GM18499 (cell line): ENCODE measurements around the gene BASP1.

Experiments used
- ATAC-seq: cut with Tn5 transposase; IDR thresholded peaks from one replicate; pipeline ENCODE4 v1.9.1; 2021; ENCODE audit warnings: moderate number of reproducible peaks; ENCODE audit not compliant: insufficient read depth, unreplicated experiment

Gene BASP1

DNA sequence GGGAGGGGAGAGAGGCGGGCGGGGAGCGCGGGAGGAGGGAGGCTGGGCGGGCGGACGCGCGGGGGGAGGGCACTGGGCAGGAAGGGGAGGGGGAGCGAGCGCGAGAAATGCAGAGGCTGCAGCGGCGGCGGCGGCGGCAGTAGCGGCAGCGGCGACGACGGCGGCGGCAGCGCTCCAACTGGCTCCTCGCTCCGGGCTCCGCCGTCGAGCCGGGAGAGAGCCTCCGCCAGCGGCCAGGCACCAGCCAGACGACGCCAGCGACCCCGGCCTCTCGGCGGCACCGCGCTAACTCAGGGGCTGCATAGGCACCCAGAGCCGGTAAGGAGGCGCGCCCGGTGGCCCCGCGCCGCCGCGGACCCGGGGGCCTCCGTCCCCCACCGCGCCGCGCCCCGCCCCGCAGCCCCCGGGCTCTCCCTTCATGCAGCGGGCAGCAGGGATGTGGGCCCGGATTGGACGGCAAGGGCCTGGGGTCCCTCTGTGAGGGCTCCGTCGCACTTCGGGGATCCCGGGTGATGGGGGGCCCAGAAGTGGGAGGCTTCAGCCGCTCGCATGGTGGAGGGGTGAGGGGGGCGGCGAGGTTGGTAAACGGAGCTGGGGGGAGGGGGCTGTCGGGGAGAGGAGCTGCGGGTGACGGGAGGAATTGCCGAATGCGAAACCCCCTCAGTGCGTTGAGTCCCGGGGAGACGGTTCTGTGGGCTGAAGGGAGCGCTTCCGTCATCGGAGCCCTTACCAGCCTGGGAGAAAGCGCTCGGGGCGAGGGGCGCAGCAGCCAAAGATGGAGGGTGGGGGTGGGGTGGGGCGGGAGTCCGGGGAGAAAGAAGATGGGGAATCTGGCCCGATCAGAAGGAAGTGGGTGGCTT is at the start of gene BASP1:
BASP1 (plus strand) TSS at position 139 of the 860 bp plus-strand sequence. CDS start 57,586 bp downstream, outside the sequence.
- no peak for ATAC-seq

- ATAC-seq: no peak
These were observed 47.9 kb upstream of the BASP1 start for GRCh38 chr5:17169507-17169906.

- ATAC-seq: no peak
These were observed 44.6 kb upstream of the BASP1 start for GRCh38 chr5:17172791-17173190.

- no peak for ATAC-seq
These were observed 42.5 kb upstream of the BASP1 start for GRCh38 chr5:17174965-17175364.

- no peak for ATAC-seq
These were observed 39.7 kb upstream of the BASP1 start for GRCh38 chr5:17177501-17178372.

DNA sequence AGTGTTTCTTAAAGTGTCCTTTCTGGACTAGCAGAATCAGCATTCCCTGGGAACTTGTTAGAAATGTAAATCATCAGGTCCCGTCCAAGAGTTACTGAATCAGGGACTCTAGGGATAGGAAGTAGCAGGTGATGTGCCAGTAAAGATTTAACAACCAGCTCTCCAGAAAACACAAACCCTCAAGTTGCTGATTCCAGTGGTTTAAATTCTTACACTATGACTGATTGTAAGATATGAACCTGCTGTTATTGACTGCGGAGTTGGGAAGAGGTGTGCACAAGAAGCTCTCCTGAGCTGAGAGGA is 39.1 kb upstream of the BASP1 start:
- ATAC-seq: no peak

DNA sequence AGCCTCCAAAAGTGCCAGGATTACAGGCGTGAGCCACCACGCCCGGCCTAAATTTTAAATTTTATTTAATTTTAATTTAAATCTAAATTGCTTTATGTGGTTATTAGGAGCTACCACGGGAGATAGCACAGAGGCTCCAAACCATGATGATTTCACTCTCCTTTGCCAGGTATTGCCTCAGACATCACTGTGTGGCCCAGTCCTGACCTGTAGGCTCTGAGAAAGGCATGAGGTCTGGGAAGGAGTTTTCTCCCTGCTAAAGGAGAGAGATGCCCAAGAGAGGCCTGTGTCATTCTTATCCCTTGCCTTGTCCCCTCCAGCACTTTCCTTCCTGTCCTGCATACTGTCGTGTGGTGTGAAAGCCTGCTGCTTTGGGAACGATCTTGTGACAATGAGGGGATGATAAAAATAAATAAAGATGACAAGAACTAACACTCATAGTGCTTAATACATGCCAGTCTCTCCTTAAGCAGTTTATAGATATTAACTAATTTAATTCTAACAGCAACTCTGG is 37.0 kb upstream of the BASP1 start:
- ATAC-seq: no peak

DNA sequence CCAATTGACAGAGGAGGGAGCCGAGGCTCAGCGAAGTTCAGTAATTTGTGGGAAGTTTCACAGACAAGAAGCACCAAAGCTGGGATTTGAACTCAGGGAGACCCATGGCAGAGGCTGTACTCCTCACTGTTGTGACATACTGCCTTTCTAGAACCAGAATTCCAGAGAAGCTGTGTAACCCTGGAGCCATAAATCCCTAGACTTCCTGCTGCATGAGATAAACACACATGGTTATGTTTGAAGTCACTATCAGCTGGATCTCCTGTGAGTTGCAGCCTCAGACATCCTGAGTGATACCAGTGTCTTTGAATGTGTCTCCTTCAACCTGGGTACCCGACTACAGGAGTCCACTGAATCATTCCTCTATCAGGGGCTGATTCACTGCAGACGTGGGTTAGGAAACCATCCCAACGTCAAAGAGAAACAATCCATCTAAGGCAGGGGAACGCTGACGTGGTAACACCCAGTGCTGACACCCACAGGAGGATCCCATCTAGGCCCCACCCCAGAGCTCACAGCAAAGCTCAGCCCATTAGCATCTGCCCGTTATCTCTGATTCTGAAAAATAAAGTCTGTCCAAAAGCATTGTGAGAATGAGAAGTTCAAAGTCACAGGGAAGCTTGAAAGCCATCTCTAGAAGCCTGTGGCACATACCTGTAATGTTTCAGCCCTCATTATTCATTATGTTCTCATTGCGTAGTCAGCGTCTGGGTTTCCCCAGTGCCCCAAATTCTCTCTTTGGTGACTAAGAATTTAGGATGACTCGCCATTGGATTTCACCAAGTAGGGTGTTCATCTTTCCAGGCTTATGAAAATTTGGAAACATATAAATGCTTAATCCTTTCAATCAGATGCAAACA is 36.3 kb upstream of the BASP1 start:
- no peak for ATAC-seq

- ATAC-seq: no peak
These were observed 34.9 kb upstream of the BASP1 start for GRCh38 chr5:17182494-17182893.

DNA sequence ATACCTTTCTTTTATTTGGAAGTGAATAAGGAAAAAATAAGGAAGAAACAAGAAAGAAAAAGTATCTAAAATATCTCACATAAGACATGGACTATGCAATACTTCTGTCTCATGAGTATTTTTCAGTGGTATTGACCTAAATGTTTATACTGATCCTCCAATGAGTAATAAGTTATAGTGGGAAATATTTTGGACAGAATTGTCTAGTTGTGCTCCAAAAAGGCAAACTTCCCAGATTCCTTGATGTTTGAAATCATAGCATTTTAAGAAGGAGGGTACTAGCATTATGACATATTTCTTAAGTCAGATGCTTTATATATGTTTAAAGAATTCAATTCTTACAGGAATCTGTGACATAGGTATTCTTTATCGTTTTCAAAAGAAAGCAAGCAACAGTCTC is 34.5 kb upstream of the BASP1 start:
- ATAC-seq: no peak

GRCh38 chr5:17183831-17184230 is 33.6 kb upstream of the BASP1 start:
- ATAC-seq: no peak

- no peak for ATAC-seq
These were observed 32.8 kb upstream of the BASP1 start for GRCh38 chr5:17184588-17184987.

GRCh38 chr5:17185349-17185748 is 32.1 kb upstream of the BASP1 start:
- no peak for ATAC-seq

- ATAC-seq: no peak
These were observed 31.7 kb upstream of the BASP1 start for GRCh38 chr5:17185773-17186172.

GRCh38 chr5:17186256-17186655 is 31.2 kb upstream of the BASP1 start:
- ATAC-seq: no peak

GRCh38 chr5:17187011-17187785 is 30.2 kb upstream of the BASP1 start:
- ATAC-seq: no peak

DNA sequence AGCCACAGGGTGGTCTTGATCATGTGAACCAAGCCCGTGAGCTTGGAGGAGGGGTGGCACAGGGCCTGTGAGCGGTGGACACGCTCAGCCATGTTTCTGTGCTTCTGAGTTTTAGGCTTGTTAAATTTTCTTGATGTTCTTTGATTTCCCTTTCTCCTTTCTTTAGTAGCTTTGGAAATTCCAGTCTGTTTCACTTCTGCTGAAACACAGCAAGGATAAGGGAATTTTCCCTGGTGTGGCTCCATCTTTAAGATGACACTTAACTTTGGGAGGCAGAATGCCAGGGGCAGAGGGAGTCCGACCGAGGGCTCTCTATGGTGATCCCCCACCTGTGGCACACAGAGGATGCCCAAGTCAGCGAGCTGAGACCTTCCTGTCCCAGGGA is 29.7 kb upstream of the BASP1 start:
- no peak for ATAC-seq

DNA sequence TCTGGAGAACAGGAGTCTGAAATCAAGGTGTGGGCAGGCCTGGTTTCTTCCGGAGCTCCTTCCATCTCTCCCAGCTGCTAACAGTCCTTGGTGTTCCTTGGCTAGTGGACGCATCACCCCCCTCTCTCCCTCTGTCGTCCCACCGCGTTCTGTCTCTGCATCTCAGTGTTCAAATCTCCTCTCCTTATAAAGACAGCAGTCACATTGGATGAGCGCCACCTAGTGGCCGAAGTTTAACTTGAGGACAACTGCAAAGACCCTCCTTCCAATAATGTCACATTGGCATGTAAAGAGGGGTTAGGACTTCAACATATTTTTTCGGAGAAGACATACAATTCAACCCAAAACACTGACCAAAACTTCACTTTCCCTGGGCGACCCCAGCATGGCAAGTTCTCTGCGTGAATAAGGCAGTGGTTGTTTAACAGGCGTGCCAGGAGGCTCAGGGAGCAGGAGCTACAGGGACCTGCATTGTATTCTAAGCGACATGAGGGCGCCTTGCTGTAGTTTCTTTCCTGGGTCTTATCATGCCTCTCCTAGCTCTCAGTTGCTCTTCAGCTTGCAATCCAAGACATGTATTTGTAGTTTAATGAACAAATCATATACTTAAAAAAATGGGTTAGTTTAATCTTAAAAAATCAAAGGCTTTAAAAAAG is 27.9 kb upstream of the BASP1 start:
- ATAC-seq: no peak

DNA sequence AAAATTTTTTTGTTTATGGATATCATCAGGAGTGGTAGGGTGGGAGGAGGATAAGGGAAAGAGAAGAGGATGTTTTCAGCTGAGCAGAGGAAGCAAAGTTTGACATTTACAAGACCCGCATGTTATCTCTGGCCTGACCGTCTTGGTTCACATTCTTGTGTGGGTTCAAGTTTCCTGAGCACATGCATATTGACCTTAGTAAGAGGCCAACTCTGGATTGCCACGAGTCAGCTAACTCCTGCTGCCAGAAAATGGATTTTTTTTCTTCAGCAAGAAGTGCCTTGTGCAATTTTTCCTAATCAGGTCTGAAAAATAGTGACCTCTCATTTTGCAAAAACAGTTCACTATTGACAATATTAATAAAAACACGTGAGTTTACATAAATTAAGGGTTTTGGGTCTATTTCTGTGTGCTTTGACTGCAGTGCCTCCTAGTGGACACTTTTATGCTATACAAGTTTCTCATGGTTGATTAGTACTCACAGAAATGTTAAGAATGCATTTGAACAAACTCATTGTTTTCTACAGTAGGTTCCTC is 27.1 kb upstream of the BASP1 start:
- no peak for ATAC-seq
